Measurements from ENCODE around the gene DYNLRB1.

Gene DYNLRB1

GRCh38 chr20:34534391-34535165, 18.4 kb downstream of the DYNLRB1 start:
- no peak for DNase-seq (ENCODE audit: low read depth in 2 of 2)

- DNase-seq (ENCODE audit: low read depth in 2 of 2): no peak
Measured at GRCh38 chr20:34535301-34535840, 19.1 kb downstream of the DYNLRB1 start.

- no peak for DNase-seq (ENCODE audit: low read depth in 2 of 2)
Measured at GRCh38 chr20:34535857-34536256, 19.6 kb downstream of the DYNLRB1 start.

- DNase-seq (ENCODE audit: low read depth in 2 of 2): peak in 1 of 2 donors; percentile 33
Measured at GRCh38 chr20:34536798-34537394, 20.7 kb downstream of the DYNLRB1 start.

GRCh38 chr20:34537651-34538050, 21.4 kb downstream of the DYNLRB1 start:
- DNase-seq (ENCODE audit: low read depth in 2 of 2): no peak

- DNase-seq (ENCODE audit: low read depth in 2 of 2): peak in 1 of 2 donors; percentile 50
Measured at GRCh38 chr20:34538671-34539123, 22.5 kb downstream of the DYNLRB1 start.

- DNase-seq (ENCODE audit: low read depth in 2 of 2): no peak
Measured at GRCh38 chr20:34539756-34540155, 23.5 kb downstream of the DYNLRB1 start.

- DNase-seq (ENCODE audit: low read depth in 2 of 2): no peak
Measured at GRCh38 chr20:34540596-34541263, 24.5 kb downstream of the DYNLRB1 start.

- no peak for DNase-seq (ENCODE audit: low read depth in 2 of 2)
Measured at GRCh38 chr20:34541264-34541901, 25.2 kb downstream of the DYNLRB1 start.

GRCh38 chr20:34541917-34542316, 25.7 kb downstream of the DYNLRB1 start:
- DNase-seq (ENCODE audit: low read depth in 2 of 2): no peak

GRCh38 chr20:34542439-34542838, 26.2 kb downstream of the DYNLRB1 start:
- DNase-seq (ENCODE audit: low read depth in 2 of 2): no peak

- DNase-seq (ENCODE audit: low read depth in 2 of 2): no peak
Measured at GRCh38 chr20:34543463-34544056, 27.3 kb downstream of the DYNLRB1 start.

GRCh38 chr20:34544109-34544796, 28.0 kb downstream of the DYNLRB1 start:
- no peak for DNase-seq (ENCODE audit: low read depth in 2 of 2)

GRCh38 chr20:34546751-34547181, 30.5 kb downstream of the DYNLRB1 start:
- DNase-seq (ENCODE audit: low read depth in 2 of 2): no peak

GRCh38 chr20:34547844-34548613, 31.8 kb downstream of the DYNLRB1 start:
- DNase-seq (ENCODE audit: low read depth in 2 of 2): no peak

GRCh38 chr20:34549291-34549928, 33.2 kb downstream of the DYNLRB1 start:
- DNase-seq (ENCODE audit: low read depth in 2 of 2): no peak

GRCh38 chr20:34549929-34550305, 33.7 kb downstream of the DYNLRB1 start:
- no peak for DNase-seq (ENCODE audit: low read depth in 2 of 2)

GRCh38 chr20:34552569-34552968, 36.3 kb downstream of the DYNLRB1 start:
- no peak for DNase-seq (ENCODE audit: low read depth in 2 of 2)

GRCh38 chr20:34553366-34553867, 37.2 kb downstream of the DYNLRB1 start:
- no peak for DNase-seq (ENCODE audit: low read depth in 2 of 2)

- DNase-seq (ENCODE audit: low read depth in 2 of 2): no peak
Measured at GRCh38 chr20:34557936-34558319, 41.7 kb downstream of the DYNLRB1 start.

All from stimulated activated CD4-positive, alpha-beta T cell treated with anti-CD3 and anti-CD28 coated beads, Interleukin-15, amount 100 ng/mL, for 48 hours (primary cell).